ENCODE data around the gene CALB2. TPM values are rescaled to one million over a fixed set of nuclear protein-coding genes. Genes with fewer than 3 reads are reported as not detected.

CALB2 gene
- total RNA-seq, 1 experiment from 2014 or later = 0.85 TPM

DNA sequence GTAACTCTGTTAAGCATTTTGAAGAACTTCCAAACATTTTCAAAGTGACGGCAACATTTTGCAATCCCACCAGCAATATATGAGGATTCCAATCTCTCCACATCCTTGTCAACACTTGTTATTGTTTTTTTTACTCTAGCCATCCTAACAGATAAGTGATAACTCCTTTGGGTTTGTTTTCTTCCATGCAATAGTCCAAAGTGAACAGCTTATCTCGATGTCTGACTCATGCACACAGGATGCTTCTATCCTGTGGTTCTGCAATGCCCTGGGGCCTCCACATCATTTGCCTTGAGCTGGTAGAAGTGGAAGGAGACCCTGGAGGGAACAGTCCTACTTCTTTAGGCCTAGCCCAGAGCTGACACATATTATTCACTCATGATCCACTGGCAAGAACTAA lies 70.4 kb downstream of the CALB2 start:
- H3K27me3 ChIP-seq (ENCODE audit: insufficient read depth, low read length) = no peaks in the 10 kb centered on the region

More for the DNA sequence above, 70.4 kb downstream of the CALB2 start:
- H3K79me1 ChIP-seq (ENCODE audit: insufficient read depth, low read depth, low read length, poor library complexity, severe bottlenecking) = no peaks in the 10 kb centered on the region
- no peak overlapping the region for H4K91ac ChIP-seq (ENCODE audit: insufficient read length, low read depth, low read length)
- H4K5ac ChIP-seq (ENCODE audit: insufficient read length, low read depth, low read length) = no peak overlapping the region
- H2BK15ac ChIP-seq (ENCODE audit: low read depth, low read length) = no peak overlapping the region
- no peak overlapping the region for H4K8ac ChIP-seq (replicated peaks; ENCODE audit: insufficient read length, low read depth, low read length)
- peaks cover 15 to 19% of the 10 kb centered on the region in 2 experiments for H3K4me1 Mint-ChIP-seq
- H3K27me3 Mint-ChIP-seq (ENCODE audit: low read depth) = peaks cover 52% of the 10 kb centered on the region
- no peak overlapping the region for H3T11ph ChIP-seq (ENCODE audit: low read length)
- H2BK12ac ChIP-seq (ENCODE audit: insufficient read length, low read depth, low read length) = no peak overlapping the region
- H3K14ac ChIP-seq (ENCODE audit: insufficient read depth, low read length) = no peak overlapping the region
- H2BK120ac ChIP-seq (ENCODE audit: low read depth, low read length, poor library complexity, severe bottlenecking) = no peak overlapping the region
- H3K4me1 ChIP-seq (ENCODE audit: insufficient read depth, low read length) = no peaks in the 10 kb centered on the region
- H3K79me2 ChIP-seq (ENCODE audit: insufficient read depth, low read length) = no peaks in the 10 kb centered on the region
- no peak overlapping the region for H3K27ac ChIP-seq (ENCODE audit: insufficient read length, low read depth, low read length)
- H2AFZ ChIP-seq (ENCODE audit: low read length) = no peak overlapping the region
- H3K4me3 Mint-ChIP-seq = no peak overlapping the region
- H3K27ac Mint-ChIP-seq = no peak overlapping the region
- H3K18ac ChIP-seq (ENCODE audit: insufficient read length, low read depth, low read length) = no peak overlapping the region
- no peak overlapping the region for H3K23ac ChIP-seq (ENCODE audit: insufficient read length, low read depth, low read length)
- no peaks in the 10 kb centered on the region for H4K20me1 ChIP-seq (ENCODE audit: control insufficient read depth, insufficient read depth, insufficient read length)
- H3K9me3 Mint-ChIP-seq = peaks cover 0 to 4% of the 10 kb centered on the region in 2 experiments; a peak in 2 of 5 replicates
- H3K4me2 ChIP-seq (ENCODE audit: insufficient read depth, insufficient read length, low read length) = no peak overlapping the region
- no CpG with 5 or more reads among the region's 2 CpGs for WGBS (ENCODE audit: extremely low coverage, insufficient read length, low lambda C conversion rate)
- no peak overlapping the region for H2BK5ac ChIP-seq (ENCODE audit: insufficient read length, low read length)
- no peak overlapping the region for H2BK20ac ChIP-seq (ENCODE audit: low read depth, low read length, poor library complexity, severe bottlenecking)
- DNase-seq = no peak
- peaks cover 0 to 2% (median 0%) of the 10 kb centered on the region in 3 experiments; a peak in 1 of 7 replicates for H3K36me3 Mint-ChIP-seq (ENCODE audit: insufficient read depth in 1 of 3, low read depth in 3 of 3)
- H3K56ac ChIP-seq (ENCODE audit: insufficient read length, low read depth, low read length) = no peak overlapping the region
- no peak overlapping the region for H2AK5ac ChIP-seq (ENCODE audit: insufficient read length, low read length)
- no peak overlapping the region for H3K9ac ChIP-seq (ENCODE audit: extremely low read depth, insufficient read length, low read length)
- TF ChIP-seq, protein P1, sequence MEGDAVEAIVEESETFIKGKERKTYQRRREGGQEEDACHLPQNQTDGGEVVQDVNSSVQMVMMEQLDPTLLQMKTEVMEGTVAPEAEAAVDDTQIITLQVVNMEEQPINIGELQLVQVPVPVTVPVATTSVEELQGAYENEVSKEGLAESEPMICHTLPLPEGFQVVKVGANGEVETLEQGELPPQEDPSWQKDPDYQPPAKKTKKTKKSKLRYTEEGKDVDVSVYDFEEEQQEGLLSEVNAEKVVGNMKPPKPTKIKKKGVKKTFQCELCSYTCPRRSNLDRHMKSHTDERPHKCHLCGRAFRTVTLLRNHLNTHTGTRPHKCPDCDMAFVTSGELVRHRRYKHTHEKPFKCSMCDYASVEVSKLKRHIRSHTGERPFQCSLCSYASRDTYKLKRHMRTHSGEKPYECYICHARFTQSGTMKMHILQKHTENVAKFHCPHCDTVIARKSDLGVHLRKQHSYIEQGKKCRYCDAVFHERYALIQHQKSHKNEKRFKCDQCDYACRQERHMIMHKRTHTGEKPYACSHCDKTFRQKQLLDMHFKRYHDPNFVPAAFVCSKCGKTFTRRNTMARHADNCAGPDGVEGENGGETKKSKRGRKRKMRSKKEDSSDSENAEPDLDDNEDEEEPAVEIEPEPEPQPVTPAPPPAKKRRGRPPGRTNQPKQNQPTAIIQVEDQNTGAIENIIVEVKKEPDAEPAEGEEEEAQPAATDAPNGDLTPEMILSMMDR (conservative IDR thresholded peaks at IDR 0.05) = no peak
- H3K9me3 ChIP-seq (ENCODE audit: control insufficient read depth, low read depth, low read length) = no peaks in the 10 kb centered on the region
- H3K4ac ChIP-seq (ENCODE audit: low read depth, low read length) = no peak overlapping the region
- H3K23me2 ChIP-seq (ENCODE audit: insufficient read length, low read depth, low read length, poor library complexity, severe bottlenecking) = no peaks in the 10 kb centered on the region
